Esophagus (tissue), 2 donors: ENCODE measurements around the gene CCPG1. TPM values are rescaled to one million over a fixed set of nuclear protein-coding genes. Genes with fewer than 3 reads are reported as not detected.

Experiments
- H3K27ac ChIP-seq, 2 donors: one replicate each; pipeline ENCODE4 v1.5.1; 2013; ENCODE audit warnings: low read depth in 2 of 2, mild to moderate bottlenecking in 2 of 2, inconsistent platforms in 1 of 2, low read length in 1 of 2, moderate library complexity in 1 of 2
- H3K27me3 ChIP-seq, 2 donors: one replicate each; pipeline ENCODE4 v1.6.1; 2013; ENCODE audit warnings: low read length in 2 of 2, control low read depth in 1 of 2, mild to moderate bottlenecking in 1 of 2; ENCODE audit not compliant: insufficient read depth in 2 of 2, control insufficient read depth in 1 of 2
- H3K36me3 ChIP-seq, 2 donors: one replicate each; pipeline ENCODE4 v1.6.1; 2013; ENCODE audit warnings: low read length in 1 of 2; ENCODE audit not compliant: control insufficient read depth in 2 of 2, insufficient read depth in 2 of 2
- H3K4me1 ChIP-seq, 2 donors: one replicate each; pipeline ENCODE4 v1.6.1; 2013; ENCODE audit warnings: low read length in 1 of 2; ENCODE audit not compliant: control insufficient read depth in 2 of 2, insufficient read depth in 2 of 2
- H3K4me3 ChIP-seq, 2 donors: one replicate each; pipeline ENCODE4 v1.5.1; 2013; ENCODE audit warnings: low read length in 2 of 2, mild to moderate bottlenecking in 2 of 2, low read depth in 1 of 2, moderate library complexity in 1 of 2
- H3K9me3 ChIP-seq, 2 donors: one replicate each; pipeline ENCODE4 v1.6.1; 2013; ENCODE audit warnings: mild to moderate bottlenecking in 2 of 2, low read depth in 1 of 2, low read length in 1 of 2, moderate library complexity in 1 of 2; ENCODE audit not compliant: control insufficient read depth in 2 of 2, insufficient read depth in 1 of 2
- WGBS, 2 donors: extraction: QIAGEN DNeasy Blood & Tissue Kit; methylation state at CpG; one replicate each; pipeline ENCODE4 v1.1.7; 2013; 5-methylcytosine and 5-hydroxymethylcytosine counted together
- polyA plus RNA-seq, 2 donors: library from polyadenylated mRNA; stranded (reverse); fragments of 200-250 nt; gene quantifications; one replicate each; pipeline ENCODE4 v1.2.3, GENCODE V29; 2013
- donor health status: healthy with polysubstance abuse.
- donor health status: Bipolar disorder and iron deficiency.

Gene CCPG1
- polyA plus RNA-seq, 2 donors = 5.0 to 6.7 TPM

DNA sequence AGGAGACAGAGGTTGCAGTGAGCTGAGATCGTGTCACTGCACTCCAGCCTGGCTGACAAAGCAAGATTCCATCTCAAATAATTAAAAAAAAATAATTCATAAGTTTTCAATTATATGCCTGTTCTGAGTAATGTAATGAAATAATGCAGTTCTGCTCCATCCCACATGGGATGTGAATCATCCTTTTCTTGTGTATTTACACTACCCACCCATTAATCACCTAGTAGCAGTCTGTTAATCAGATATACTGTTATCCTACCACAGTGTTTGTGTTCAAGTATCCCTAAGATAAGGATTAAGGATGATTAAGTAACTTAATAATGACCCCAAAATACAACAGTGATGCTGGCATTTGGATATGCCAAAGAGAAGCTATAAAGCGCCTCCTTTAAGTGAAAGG is 50.4 kb downstream of the CCPG1 start:
- peaks cover 0 to 2% of the 10 kb centered on the region in 2 donors for H3K36me3 ChIP-seq
- H3K27ac ChIP-seq = no peak overlapping the region
- H3K4me1 ChIP-seq = no peaks in the 10 kb centered on the region
- WGBS, 2 donors = 84 to 92% methylated on average over 2 of the region's 2 CpGs
- no peaks in the 10 kb centered on the region for H3K9me3 ChIP-seq
- no peak overlapping the region for H3K4me3 ChIP-seq
- H3K27me3 ChIP-seq = no peaks in the 10 kb centered on the region

GRCh38 chr15:55356985-55357585 is 51.1 kb downstream of the CCPG1 start:
- Histone ChIP-seq H3K36me3 (no peaks in the 10 kb centered on the region), H3K4me3 (no peak overlapping the region), H3K27me3 (no peaks in the 10 kb centered on the region), H3K4me1 (no peaks in the 10 kb centered on the region), H3K27ac (no peak overlapping the region), H3K9me3 (no peaks in the 10 kb centered on the region)
- 96 to 97% methylated on average over 5 of the region's 5 CpGs for WGBS, 2 donors

DNA sequence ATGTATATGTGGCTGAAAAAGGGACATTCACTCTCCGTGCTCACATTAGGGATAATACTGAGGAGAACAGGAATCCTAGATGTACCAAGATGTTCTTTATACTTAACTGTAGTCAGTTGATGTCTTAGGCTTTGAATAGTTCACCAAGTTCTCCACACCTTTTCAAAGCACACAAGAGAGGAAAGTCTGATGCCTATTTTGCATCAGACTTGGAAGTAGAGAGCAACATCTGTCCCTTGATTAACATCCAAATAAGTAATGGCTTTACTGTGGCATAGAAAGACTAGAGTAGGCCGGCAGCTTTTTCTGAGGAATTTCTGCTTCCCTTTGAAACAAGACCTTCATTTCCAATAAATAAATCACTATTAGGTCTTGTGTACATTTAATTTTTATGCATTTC is 55.1 kb downstream of the CCPG1 start:
- Histone ChIP-seq H3K27me3 (no peaks in the 10 kb centered on the region), H3K36me3 (no peaks in the 10 kb centered on the region), H3K4me3 (no peak overlapping the region), H3K27ac (no peak overlapping the region), H3K9me3 (no peaks in the 10 kb centered on the region), H3K4me1 (no peaks in the 10 kb centered on the region)
- WGBS, 2 donors = 68 to 70% methylated on average over 2 of the region's 2 CpGs

- 98 to 100% methylated on average over 2 of the region's 2 CpGs for whole genome bisulfite sequencing, 2 donors
- H3K9me3 ChIP-seq = no peaks in the 10 kb centered on the region
- no peaks in the 10 kb centered on the region for H3K36me3 ChIP-seq
These were observed 58.9 kb downstream of the CCPG1 start for GRCh38 chr15:55349282-55349681.

GRCh38 chr15:55348281-55348778 is 59.8 kb downstream of the CCPG1 start:
- Histone ChIP-seq H3K36me3 (no peaks in the 10 kb centered on the region), H3K4me1 (no peaks in the 10 kb centered on the region), H3K27ac (no peak overlapping the region), H3K27me3 (no peaks in the 10 kb centered on the region), H3K4me3 (no peak overlapping the region), H3K9me3 (no peaks in the 10 kb centered on the region)
- 69 to 78% methylated on average over 4 of the region's 4 CpGs for WGBS, 2 donors

More at GRCh38 chr15:55349282-55349681, 58.9 kb downstream of the CCPG1 start:
- H3K4me3 ChIP-seq = no peak overlapping the region
- H3K4me1 ChIP-seq = no peaks in the 10 kb centered on the region
- H3K27ac ChIP-seq = no peak overlapping the region
- H3K27me3 ChIP-seq = no peaks in the 10 kb centered on the region

GRCh38 chr15:55344206-55344605 is 64.0 kb downstream of the CCPG1 start:
- Histone ChIP-seq H3K27me3 (no peaks in the 10 kb centered on the region), H3K9me3 (no peaks in the 10 kb centered on the region), H3K27ac (peak overlapping the region in 1 of 2 donors; percentile 7), H3K4me1 (no peaks in the 10 kb centered on the region), H3K4me3 (no peak overlapping the region), H3K36me3 (no peaks in the 10 kb centered on the region)
- 49 to 83% methylated on average over 2 of the region's 2 CpGs for WGBS, 2 donors

DNA sequence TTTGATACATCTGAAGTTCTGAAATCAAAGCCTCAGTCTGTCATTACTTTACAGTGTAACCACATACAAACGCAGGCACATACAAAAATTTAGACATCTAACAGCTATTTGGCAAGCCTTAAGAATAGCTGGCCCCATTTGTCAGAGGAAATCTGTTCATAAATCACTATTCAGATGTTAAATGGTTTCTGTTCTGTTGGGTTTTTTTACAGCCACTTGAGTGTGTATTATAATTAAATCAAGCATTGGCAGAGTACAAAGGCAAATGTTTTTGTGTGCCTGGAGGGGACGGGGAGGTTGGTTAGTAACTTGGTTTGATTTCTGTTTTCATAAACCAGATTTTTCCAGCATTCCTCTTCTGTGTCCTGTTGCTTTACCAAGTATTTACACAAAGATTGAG is 65.0 kb downstream of the CCPG1 start:
- Histone ChIP-seq H3K4me3 (no peak overlapping the region), H3K4me1 (no peaks in the 10 kb centered on the region), H3K27ac (no peak overlapping the region), H3K9me3 (no peaks in the 10 kb centered on the region), H3K27me3 (no peaks in the 10 kb centered on the region), H3K36me3 (no peaks in the 10 kb centered on the region)
- WGBS, 2 donors = 22 to 41% methylated on average over 2 of the region's 2 CpGs

DNA sequence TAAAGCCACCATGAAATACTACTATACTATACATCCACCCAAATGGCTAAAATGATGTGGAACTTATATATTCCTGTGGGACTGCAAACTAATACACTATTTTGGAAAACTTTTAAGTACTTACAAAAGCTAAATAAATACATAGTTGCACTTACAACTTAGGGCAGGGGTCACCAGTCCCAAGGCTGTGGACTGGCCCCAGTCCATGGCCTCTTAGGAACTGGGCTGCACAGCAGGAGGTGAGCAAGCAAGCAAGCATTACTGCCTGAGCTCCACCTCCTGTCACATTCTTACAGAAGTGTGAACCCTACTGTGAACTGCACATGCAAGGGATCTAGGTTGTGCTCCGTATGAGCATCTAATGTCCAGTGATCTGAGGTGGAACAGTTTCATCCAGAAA is 71.0 kb downstream of the CCPG1 start:
- 96 to 98% methylated on average over 1 of the region's 1 CpG for WGBS, 2 donors
- no peak overlapping the region for H3K27ac ChIP-seq
- H3K4me1 ChIP-seq = no peaks in the 10 kb centered on the region
- H3K4me3 ChIP-seq = no peak overlapping the region
- peaks cover 2 to 5% of the 10 kb centered on the region in 2 donors for H3K36me3 ChIP-seq
- H3K27me3 ChIP-seq = no peaks in the 10 kb centered on the region
- H3K9me3 ChIP-seq = no peaks in the 10 kb centered on the region

DNA sequence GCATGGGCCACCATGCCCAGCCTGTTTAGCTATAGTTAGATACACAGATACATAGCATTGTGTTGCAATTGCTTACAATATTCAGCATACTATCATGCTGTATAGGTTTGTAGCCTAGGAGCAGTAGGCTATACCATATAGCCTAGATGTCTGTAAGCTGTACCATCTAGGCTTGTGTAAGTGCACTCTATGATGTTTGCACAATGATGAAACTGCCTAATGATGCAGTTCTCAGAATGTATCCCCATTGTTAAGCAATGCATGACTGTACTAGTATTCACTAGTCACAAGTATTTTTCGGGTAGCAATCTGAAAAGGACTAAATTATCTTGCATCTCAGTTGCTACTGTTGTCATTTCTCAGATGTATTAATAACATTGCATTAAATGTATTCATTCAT is 73.2 kb downstream of the CCPG1 start:
- H3K9me3 ChIP-seq = no peaks in the 10 kb centered on the region
- peaks cover 2 to 9% of the 10 kb centered on the region in 2 donors for H3K36me3 ChIP-seq
- 90 to 94% methylated on average over 1 of the region's 1 CpG for WGBS, 2 donors
- H3K4me1 ChIP-seq = no peaks in the 10 kb centered on the region
- H3K27ac ChIP-seq = no peak overlapping the region
- H3K27me3 ChIP-seq = no peaks in the 10 kb centered on the region
- H3K4me3 ChIP-seq = no peak overlapping the region

DNA sequence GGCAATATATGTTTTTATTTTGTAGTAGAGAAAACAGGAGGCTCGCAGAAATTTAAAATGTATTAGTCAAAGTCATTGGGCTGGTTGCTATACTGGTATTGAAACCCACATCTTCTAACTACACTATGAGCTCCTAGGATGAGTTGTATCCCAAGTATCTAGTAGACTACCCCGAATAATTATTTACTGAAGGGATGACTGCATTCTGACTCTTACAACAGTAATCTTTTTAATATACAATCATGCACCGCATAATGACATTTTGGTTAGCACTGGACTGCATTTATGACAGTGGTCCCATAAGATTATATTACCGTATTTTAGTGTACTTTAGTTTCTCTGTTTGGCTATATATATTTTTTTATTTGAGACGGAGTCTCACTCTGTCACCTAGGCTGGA is 73.8 kb downstream of the CCPG1 start:
- no peaks in the 10 kb centered on the region for H3K4me1 ChIP-seq
- no peak overlapping the region for H3K27ac ChIP-seq
- H3K36me3 ChIP-seq = peaks cover 2 to 9% of the 10 kb centered on the region in 2 donors
- H3K9me3 ChIP-seq = no peaks in the 10 kb centered on the region
- WGBS, 2 donors = 88 to 96% methylated on average over 5 of the region's 5 CpGs
- H3K4me3 ChIP-seq = no peak overlapping the region
- no peaks in the 10 kb centered on the region for H3K27me3 ChIP-seq
